Neural cell (in vitro differentiated cells): ENCODE data around the gene MAPK1IP1L. TPM values are rescaled to one million over a fixed set of nuclear protein-coding genes. Genes with fewer than 3 reads are reported as not detected.
A peak's percentile ranks its signal among the peaks of the same experiment; 100 is the strongest.

Source experiments
- H2AFZ ChIP-seq: fragments of 200-600, 300-800 bp; sonication (generic), shearing (Covaris generic); 2 replicates; pipeline ENCODE4 v1.6.0; 2014; ENCODE audit warnings: low read depth, mild to moderate bottlenecking, antibody characterized with exemption, low read length, moderate library complexity
- H3F3A ChIP-seq: fragments of 200-600 bp; shearing (Covaris generic); 2 replicates; pipeline ENCODE4 v1.6.1; 2016; ENCODE audit warnings: mild to moderate bottlenecking, moderate library complexity, mixed read lengths, antibody characterized with exemption, low read length; ENCODE audit not compliant: insufficient read depth, poor library complexity, severe bottlenecking
- H3K27ac ChIP-seq: fragments of 200-600, 300-800 bp; sonication (generic), shearing (Covaris generic); 2 replicates; pipeline ENCODE4 v1.5.1; 2014; ENCODE audit warnings: mild to moderate bottlenecking, low read length, moderate library complexity
- H3K27me3 ChIP-seq: fragments of 300-800, 200-600 bp; sonication (generic), shearing (Covaris generic); 2 replicates; pipeline ENCODE4 v1.6.0; 2014; ENCODE audit warnings: mild to moderate bottlenecking, low read depth, low read length, moderate library complexity; ENCODE audit not compliant: insufficient read depth
- H3K36me3 ChIP-seq: fragments of 300-800, 200-600 bp; sonication (generic), shearing (Covaris generic); 2 replicates; pipeline ENCODE4 v1.5.1; 2014; ENCODE audit warnings: mild to moderate bottlenecking, antibody characterized with exemption, low read length, moderate library complexity; ENCODE audit not compliant: insufficient read depth
- H3K4me2 ChIP-seq: fragments of 300-800, 200-600 bp; sonication (generic), shearing (Covaris generic); 2 replicates; pipeline ENCODE4 v1.6.0; 2014; ENCODE audit warnings: mild to moderate bottlenecking, low read length
- H3K4me3 ChIP-seq: fragments of 300-800, 200-600 bp; sonication (generic), shearing (Covaris generic); 2 replicates; pipeline ENCODE4 v1.5.1; 2014; ENCODE audit warnings: mild to moderate bottlenecking, low read length, moderate library complexity
- H3K79me2 ChIP-seq: fragments of 200-600 bp; shearing (Covaris generic); replicated peaks from 2 replicates; pipeline ENCODE4 v1.6.0; 2014; ENCODE audit warnings: mild to moderate bottlenecking, low read length, moderate library complexity; ENCODE audit not compliant: insufficient read depth
- H3K9ac ChIP-seq: fragments of 300-800, 200-600 bp; sonication (generic), shearing (Covaris generic); 2 replicates; pipeline ENCODE4 v1.6.1; 2016; ENCODE audit warnings: mild to moderate bottlenecking, low read length, mixed read lengths
- H3K9me2 ChIP-seq: fragments of 200-600 bp; shearing (Covaris generic); 2 replicates; pipeline ENCODE4 v1.6.1; 2016; ENCODE audit warnings: mild to moderate bottlenecking, low read length, mixed read lengths; ENCODE audit not compliant: insufficient read depth
- H3K9me3 ChIP-seq: fragments of 200-600, 300-800 bp; sonication (generic), shearing (Covaris generic); 2 replicates; pipeline ENCODE4 v1.6.1; 2016; ENCODE audit warnings: mild to moderate bottlenecking, mixed run types, low read length, moderate library complexity, mixed read lengths
- H4K20me1 ChIP-seq: fragments of 200-600 bp; shearing (Covaris generic); 2 replicates; pipeline ENCODE4 v1.6.1; 2016; ENCODE audit warnings: mild to moderate bottlenecking, mixed run types; ENCODE audit not compliant: insufficient read depth
- EP300 ChIP-seq: fragments of 450-650 bp; conservative IDR thresholded peaks from 2 replicates; pipeline ENCODE4 v1.6.1; 2014; ENCODE audit warnings: antibody characterized with exemption, mild to moderate bottlenecking, moderate library complexity; ENCODE audit not compliant: poor library complexity, severe bottlenecking
- EZH2 ChIP-seq: fragments of 200-600, 300-800 bp; shearing (Covaris generic), sonication (generic); IDR thresholded peaks from 2 replicates; pipeline ENCODE4 v1.6.1; 2014; ENCODE audit warnings: antibody characterized with exemption, low read length, borderline replicate concordance, mild to moderate bottlenecking; ENCODE audit not compliant: insufficient read depth, poor library complexity, severe bottlenecking
- MXI1 ChIP-seq: fragments of 450-650 bp; conservative IDR thresholded peaks from 2 replicates; pipeline ENCODE4 v1.6.1; 2014; ENCODE audit warnings: antibody characterized with exemption, mild to moderate bottlenecking; ENCODE audit not compliant: poor library complexity, severe bottlenecking
- POLR2AphosphoS5 ChIP-seq: IDR thresholded peaks from 2 replicates; pipeline ENCODE4 v1.6.1; 2012
- RAD21 ChIP-seq: fragments of 450-650 bp; conservative IDR thresholded peaks from 2 replicates; pipeline ENCODE4 v1.6.1; 2014; ENCODE audit warnings: antibody characterized with exemption, mild to moderate bottlenecking, moderate library complexity
- REST ChIP-seq: IDR thresholded peaks from 2 replicates; pipeline ENCODE4 v1.6.1; 2012; ENCODE audit warnings: borderline replicate concordance
- SMC3 ChIP-seq: fragments of 450-650 bp; conservative IDR thresholded peaks from 2 replicates; pipeline ENCODE4 v1.6.1; 2014; ENCODE audit warnings: antibody characterized with exemption, mild to moderate bottlenecking, moderate library complexity; ENCODE audit not compliant: poor library complexity
- TAF1 ChIP-seq: IDR thresholded peaks from 2 replicates; pipeline ENCODE4 v1.6.1; 2012; ENCODE audit warnings: low read depth
- polyA plus RNA-seq: library from polyadenylated mRNA; depleted of rRNA; stranded (reverse); fragments of >200 nt; gene quantifications from 2 replicates; pipeline ENCODE4 v1.2.3, GENCODE V29; 2014
- TF ChIP-seq, protein P1 (sequence below): fragments of 450-650 bp; IDR thresholded peaks from 2 replicates; pipeline ENCODE4 v1.5.1; 2014; ENCODE audit warnings: antibody characterized with exemption, mild to moderate bottlenecking, moderate library complexity; ENCODE audit not compliant: poor library complexity, severe bottlenecking

The MAPK1IP1L gene
- polyA plus RNA-seq, 1 donor from 2014 or later: 35.4 TPM

GRCh38 chr14:55048900-55049436 lies 2.5 kb upstream of the MAPK1IP1L start:
- Histone ChIP-seq H3K4me2 (no peak overlapping the region), H3K9me3 (no peaks in the 10 kb centered on the region), H3K27ac (no peak overlapping the region), H3K27me3 (no peaks in the 10 kb centered on the region), H2AFZ (no peak overlapping the region), H3K79me2 (peaks cover 14% of the 10 kb centered on the region), H3K4me3 (no peak overlapping the region), H3F3A (peaks cover 11% of the 10 kb centered on the region), H3K36me3 (no peaks in the 10 kb centered on the region), H3K9me2 (no peaks in the 10 kb centered on the region), H4K20me1 (no peaks in the 10 kb centered on the region), H3K9ac (no peak overlapping the region)
- TF ChIP-seq POLR2AphosphoS5 (no peak), REST (no peak)

GRCh38 chr14:55051165-55051422 lies 353 bp upstream of the MAPK1IP1L start:
- H3K9me2 ChIP-seq: no peaks in the 10 kb centered on the region
- H3K4me2 ChIP-seq: peak overlapping the region; percentile 30
- H3K9me3 ChIP-seq: no peaks in the 10 kb centered on the region
- peak overlapping the region; percentile 100 for H3K27ac ChIP-seq
- peak overlapping the region; percentile 100 for H3K9ac ChIP-seq
- peaks cover 7% of the 10 kb centered on the region for H3K36me3 ChIP-seq
- H2AFZ ChIP-seq: peak overlapping the region; percentile 62
- peaks cover 11% of the 10 kb centered on the region for H3F3A ChIP-seq
- H3K4me3 ChIP-seq: peak overlapping the region; percentile 93
- peaks cover 35% of the 10 kb centered on the region for H3K79me2 ChIP-seq
- no peaks in the 10 kb centered on the region for H3K27me3 ChIP-seq
- TF ChIP-seq POLR2AphosphoS5 (no peak), REST (no peak), SMC3 (no peak), EP300 (no peak), TAF1 (no peak), MXI1 (no peak), EZH2 (no peak), RAD21 (no peak)
- TF ChIP-seq, protein P1, sequence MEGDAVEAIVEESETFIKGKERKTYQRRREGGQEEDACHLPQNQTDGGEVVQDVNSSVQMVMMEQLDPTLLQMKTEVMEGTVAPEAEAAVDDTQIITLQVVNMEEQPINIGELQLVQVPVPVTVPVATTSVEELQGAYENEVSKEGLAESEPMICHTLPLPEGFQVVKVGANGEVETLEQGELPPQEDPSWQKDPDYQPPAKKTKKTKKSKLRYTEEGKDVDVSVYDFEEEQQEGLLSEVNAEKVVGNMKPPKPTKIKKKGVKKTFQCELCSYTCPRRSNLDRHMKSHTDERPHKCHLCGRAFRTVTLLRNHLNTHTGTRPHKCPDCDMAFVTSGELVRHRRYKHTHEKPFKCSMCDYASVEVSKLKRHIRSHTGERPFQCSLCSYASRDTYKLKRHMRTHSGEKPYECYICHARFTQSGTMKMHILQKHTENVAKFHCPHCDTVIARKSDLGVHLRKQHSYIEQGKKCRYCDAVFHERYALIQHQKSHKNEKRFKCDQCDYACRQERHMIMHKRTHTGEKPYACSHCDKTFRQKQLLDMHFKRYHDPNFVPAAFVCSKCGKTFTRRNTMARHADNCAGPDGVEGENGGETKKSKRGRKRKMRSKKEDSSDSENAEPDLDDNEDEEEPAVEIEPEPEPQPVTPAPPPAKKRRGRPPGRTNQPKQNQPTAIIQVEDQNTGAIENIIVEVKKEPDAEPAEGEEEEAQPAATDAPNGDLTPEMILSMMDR: no peak
- no peaks in the 10 kb centered on the region for H4K20me1 ChIP-seq
